ENCODE measurements around the gene ZBTB43.

ZBTB43 gene

GRCh38 chr9:126860077-126860756 is 55.4 kb downstream of the ZBTB43 start, which contains the start of gene ZBTB34:
Gene ZBTB34, plus strand, starts transcription at chr9:126860639. Its CDS starts 18,761 bp downstream, at chr9:126879400.
- DNase-seq, result peak; percentile 77

GRCh38 chr9:126860757-126861466 is 56.1 kb downstream of the ZBTB43 start:
- no peak for DNase-seq

- DNase-seq, result no peak
Measured at GRCh38 chr9:126861707-126862103, 56.9 kb downstream of the ZBTB43 start.

- no peak for DNase-seq
Measured at GRCh38 chr9:126862104-126862761, 57.4 kb downstream of the ZBTB43 start.

- no peak for DNase-seq
Measured at GRCh38 chr9:126864771-126865170, 59.9 kb downstream of the ZBTB43 start.

GRCh38 chr9:126869368-126869767 is 64.5 kb downstream of the ZBTB43 start:
- DNase-seq, result no peak

- no peak for DNase-seq
Measured at GRCh38 chr9:126872516-126872915, 67.7 kb downstream of the ZBTB43 start.

- no peak for DNase-seq
Measured at GRCh38 chr9:126874546-126875314, 69.9 kb downstream of the ZBTB43 start.

GRCh38 chr9:126875756-126876510 is 71.1 kb downstream of the ZBTB43 start:
- no peak for DNase-seq

GRCh38 chr9:126876531-126876930 is 71.7 kb downstream of the ZBTB43 start:
- no peak for DNase-seq

- peak; percentile 33 for DNase-seq
Measured at GRCh38 chr9:126877418-126877817, 72.6 kb downstream of the ZBTB43 start.

GRCh38 chr9:126879288-126879687 is 74.4 kb downstream of the ZBTB43 start:
- DNase-seq, result no peak

- no peak for DNase-seq
Measured at GRCh38 chr9:126880226-126880946, 75.5 kb downstream of the ZBTB43 start.

- no peak for DNase-seq
Measured at GRCh38 chr9:126880947-126881332, 76.1 kb downstream of the ZBTB43 start.

GRCh38 chr9:126882746-126883145 is 77.9 kb downstream of the ZBTB43 start:
- DNase-seq, result no peak

GRCh38 chr9:126883636-126884035 is 78.8 kb downstream of the ZBTB43 start:
- no peak for DNase-seq

- DNase-seq, result no peak
Measured at GRCh38 chr9:126885131-126885641, 80.3 kb downstream of the ZBTB43 start.

- DNase-seq, result no peak
Measured at GRCh38 chr9:126886034-126886822, 81.4 kb downstream of the ZBTB43 start.

- no peak for DNase-seq
Measured at GRCh38 chr9:126886897-126887296, 82.1 kb downstream of the ZBTB43 start.

All from CD4-positive, alpha-beta T cell treated with Interleukin-17A for 1 hour (primary cell).